ENCODE measurements around the gene COL23A1.

GRCh38 chr5:178211095-178212048 is 378.8 kb downstream of the COL23A1 start:
- TF ChIP-seq, protein P1, sequence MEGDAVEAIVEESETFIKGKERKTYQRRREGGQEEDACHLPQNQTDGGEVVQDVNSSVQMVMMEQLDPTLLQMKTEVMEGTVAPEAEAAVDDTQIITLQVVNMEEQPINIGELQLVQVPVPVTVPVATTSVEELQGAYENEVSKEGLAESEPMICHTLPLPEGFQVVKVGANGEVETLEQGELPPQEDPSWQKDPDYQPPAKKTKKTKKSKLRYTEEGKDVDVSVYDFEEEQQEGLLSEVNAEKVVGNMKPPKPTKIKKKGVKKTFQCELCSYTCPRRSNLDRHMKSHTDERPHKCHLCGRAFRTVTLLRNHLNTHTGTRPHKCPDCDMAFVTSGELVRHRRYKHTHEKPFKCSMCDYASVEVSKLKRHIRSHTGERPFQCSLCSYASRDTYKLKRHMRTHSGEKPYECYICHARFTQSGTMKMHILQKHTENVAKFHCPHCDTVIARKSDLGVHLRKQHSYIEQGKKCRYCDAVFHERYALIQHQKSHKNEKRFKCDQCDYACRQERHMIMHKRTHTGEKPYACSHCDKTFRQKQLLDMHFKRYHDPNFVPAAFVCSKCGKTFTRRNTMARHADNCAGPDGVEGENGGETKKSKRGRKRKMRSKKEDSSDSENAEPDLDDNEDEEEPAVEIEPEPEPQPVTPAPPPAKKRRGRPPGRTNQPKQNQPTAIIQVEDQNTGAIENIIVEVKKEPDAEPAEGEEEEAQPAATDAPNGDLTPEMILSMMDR (conservative IDR thresholded peaks at IDR 0.05; ENCODE audit: low read depth, low read length) = no peak
- TF ChIP-seq EZH2 (IDR thresholded peaks at IDR 0.05; ENCODE audit: low read length, unreplicated experiment) = no peak

All from PC-3 (cell line).